Placental pericyte (primary cell): Measurements from ENCODE around the gene PCNP. TPM values are rescaled to one million over a fixed set of nuclear protein-coding genes. Genes with fewer than 3 reads are reported as not detected.

ENCODE experiments used
- small RNA-seq: library from RNA; depleted of rRNA; stranded (forward); fragments of <200 nt; gene quantifications from one replicate; pipeline ENCODE3, GENCODE V24; 2012; ENCODE audit warnings: low replicate concordance
- total RNA-seq: library from RNA; depleted of rRNA; stranded (reverse); fragments of >200 nt; gene quantifications from 2 replicates; pipeline ENCODE4 v1.2.3, GENCODE V29; 2012

The PCNP gene, protein sequence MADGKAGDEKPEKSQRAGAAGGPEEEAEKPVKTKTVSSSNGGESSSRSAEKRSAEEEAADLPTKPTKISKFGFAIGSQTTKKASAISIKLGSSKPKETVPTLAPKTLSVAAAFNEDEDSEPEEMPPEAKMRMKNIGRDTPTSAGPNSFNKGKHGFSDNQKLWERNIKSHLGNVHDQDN
- 82.7 and 85.8 TPM in 2 replicates for total RNA-seq

GRCh38 chr3:101573449-101574387, at the start of gene PCNP:
PCNP (plus strand) TSS chr3:101574180; CDS start chr3:101574216, 36 bp downstream.

GRCh38 chr3:101561630-101562328, 12.2 kb upstream of the PCNP start, which contains the start of gene TRMT10C:
TRMT10C (plus strand) TSS chr3:101561868; CDS start chr3:101564782, 2,914 bp downstream.

Small RNA genes lying within 50 kb of the gene (small RNA-seq; reads per million reads assigned to genes)
- gene RF00019 (not detected), gene RNU6-1256P (not detected)

Other genes starting within 250 kb of the PCNP start
- gene SENP7, start 61.0 kb upstream of the PCNP start, total RNA-seq = 10.6 and 11.4 TPM in 2 replicates
- gene TRMT10C, start 12.3 kb upstream of the PCNP start, total RNA-seq = 17.7 and 27.6 TPM in 2 replicates
- 18.8 and 30.4 TPM in 2 replicates for gene ZBTB11, start 103.0 kb downstream of the PCNP start, total RNA-seq
- 1,135 and 1,308 TPM in 2 replicates for gene RPL24, start 112.5 kb downstream of the PCNP start, total RNA-seq
- gene CEP97, start 150.4 kb downstream of the PCNP start, total RNA-seq = 8.3 and 24.6 TPM in 2 replicates
- 10.9 and 16.8 TPM in 2 replicates for gene NXPE3, start 205.0 kb downstream of the PCNP start, total RNA-seq